ENCODE measurements around the gene ZC3H6.

The ZC3H6 gene

GRCh38 chr2:112296407-112296806 is 21.0 kb downstream of the ZC3H6 start:
- Histone ChIP-seq H3K9me3 (replicated peaks; ENCODE audit: insufficient read depth, low read length) (no peaks in the 10 kb centered on the region), H3K9me2 (replicated peaks; ENCODE audit: insufficient read depth, low read length) (no peaks in the 10 kb centered on the region), H3K4me1 (ENCODE audit: low read length) (no peaks in the 10 kb centered on the region), H3K9ac (ENCODE audit: low read length) (no peak overlapping the region), H3K79me2 (ENCODE audit: low read length) (no peaks in the 10 kb centered on the region), H3K4me3 (ENCODE audit: low read length) (no peak overlapping the region), H3K27ac (ENCODE audit: low read length) (no peak overlapping the region), H3F3A (ENCODE audit: insufficient read depth, low read length) (no peaks in the 10 kb centered on the region), H3K36me3 (replicated peaks; ENCODE audit: insufficient read depth, low read length) (no peaks in the 10 kb centered on the region), H4K20me1 (ENCODE audit: insufficient read depth, low read length) (no peaks in the 10 kb centered on the region), H2AFZ (ENCODE audit: low read length) (no peak overlapping the region), H3K27me3 (replicated peaks; ENCODE audit: insufficient read depth, low read length) (no peaks in the 10 kb centered on the region), H3K4me2 (ENCODE audit: low read depth, low read length) (no peak overlapping the region)
- DNase-seq = no peak
- TF ChIP-seq EZH2phosphoT487 (IDR thresholded peaks at IDR 0.05; ENCODE audit: low read length) (no peak), EZH2 (optimal IDR thresholded peaks at IDR 0.05; ENCODE audit: low read depth, low read length) (no peak)
- TF ChIP-seq, protein P1, sequence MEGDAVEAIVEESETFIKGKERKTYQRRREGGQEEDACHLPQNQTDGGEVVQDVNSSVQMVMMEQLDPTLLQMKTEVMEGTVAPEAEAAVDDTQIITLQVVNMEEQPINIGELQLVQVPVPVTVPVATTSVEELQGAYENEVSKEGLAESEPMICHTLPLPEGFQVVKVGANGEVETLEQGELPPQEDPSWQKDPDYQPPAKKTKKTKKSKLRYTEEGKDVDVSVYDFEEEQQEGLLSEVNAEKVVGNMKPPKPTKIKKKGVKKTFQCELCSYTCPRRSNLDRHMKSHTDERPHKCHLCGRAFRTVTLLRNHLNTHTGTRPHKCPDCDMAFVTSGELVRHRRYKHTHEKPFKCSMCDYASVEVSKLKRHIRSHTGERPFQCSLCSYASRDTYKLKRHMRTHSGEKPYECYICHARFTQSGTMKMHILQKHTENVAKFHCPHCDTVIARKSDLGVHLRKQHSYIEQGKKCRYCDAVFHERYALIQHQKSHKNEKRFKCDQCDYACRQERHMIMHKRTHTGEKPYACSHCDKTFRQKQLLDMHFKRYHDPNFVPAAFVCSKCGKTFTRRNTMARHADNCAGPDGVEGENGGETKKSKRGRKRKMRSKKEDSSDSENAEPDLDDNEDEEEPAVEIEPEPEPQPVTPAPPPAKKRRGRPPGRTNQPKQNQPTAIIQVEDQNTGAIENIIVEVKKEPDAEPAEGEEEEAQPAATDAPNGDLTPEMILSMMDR (IDR thresholded peaks at IDR 0.05; ENCODE audit: low read length) = no peak

DNA sequence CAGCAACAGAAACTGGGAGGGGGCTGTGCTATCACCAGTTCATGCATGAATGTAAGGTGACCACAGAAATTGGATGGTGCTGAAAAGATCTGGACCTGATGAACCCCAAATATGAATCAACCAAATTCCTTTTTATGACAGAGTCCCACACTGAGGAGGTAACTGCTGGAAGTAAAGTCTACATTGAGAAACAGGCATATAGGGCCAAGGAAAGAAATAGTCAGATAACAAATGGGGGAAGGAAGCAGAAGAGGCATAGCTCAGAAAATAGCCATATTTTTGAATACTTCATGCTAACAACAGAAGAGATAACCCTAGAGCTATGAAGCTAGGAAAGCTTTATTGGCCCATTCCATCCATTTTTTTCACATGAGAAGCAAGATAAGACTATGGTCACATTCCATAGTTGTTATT is 25.8 kb downstream of the ZC3H6 start:
- no peak overlapping the region for H3K27ac ChIP-seq (ENCODE audit: low read length)
- no peak for DNase-seq

DNA sequence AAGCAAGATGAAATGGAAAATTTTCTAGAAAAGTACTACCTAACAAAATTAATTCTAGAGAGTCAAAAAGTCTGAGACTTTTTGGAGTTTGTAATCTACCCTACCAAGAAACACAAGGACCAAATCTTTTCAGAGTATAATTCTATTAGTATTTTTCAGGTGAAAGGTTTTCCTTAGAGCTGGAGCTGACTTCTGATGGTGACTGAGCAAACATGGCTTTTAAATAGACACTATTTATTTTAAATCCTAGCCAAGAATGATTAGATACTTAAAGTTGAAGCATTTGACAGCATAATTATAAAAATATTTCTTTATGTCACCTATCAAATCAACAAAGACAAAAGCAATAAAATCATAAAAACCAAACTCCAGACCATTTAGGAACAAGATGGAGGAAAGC is 26.6 kb downstream of the ZC3H6 start:
- TF ChIP-seq, protein P1 (IDR thresholded peaks at IDR 0.05; ENCODE audit: low read length) = no peak
- TF ChIP-seq EZH2 (optimal IDR thresholded peaks at IDR 0.05; ENCODE audit: low read depth, low read length) (no peak), EZH2phosphoT487 (IDR thresholded peaks at IDR 0.05; ENCODE audit: low read length) (no peak)
- no peak overlapping the region for H3K9ac ChIP-seq (ENCODE audit: low read length)
- H2AFZ ChIP-seq (ENCODE audit: low read length) = no peak overlapping the region
- no peaks in the 10 kb centered on the region for H3K9me2 ChIP-seq (replicated peaks; ENCODE audit: insufficient read depth, low read length)
- no peak for DNase-seq
- no peaks in the 10 kb centered on the region; the same call in 1 of the 2 replicates for H3F3A ChIP-seq (ENCODE audit: insufficient read depth, low read length)
- no peaks in the 10 kb centered on the region for H3K27me3 ChIP-seq (replicated peaks; ENCODE audit: insufficient read depth, low read length)
- no peak overlapping the region for H3K4me2 ChIP-seq (ENCODE audit: low read depth, low read length)
- H3K4me3 ChIP-seq (ENCODE audit: low read length) = no peak overlapping the region
- no peaks in the 10 kb centered on the region for H3K79me2 ChIP-seq (ENCODE audit: low read length)
- H3K36me3 ChIP-seq (replicated peaks; ENCODE audit: insufficient read depth, low read length) = no peaks in the 10 kb centered on the region
- H4K20me1 ChIP-seq (ENCODE audit: insufficient read depth, low read length) = no peaks in the 10 kb centered on the region
- H3K4me1 ChIP-seq (ENCODE audit: low read length) = peaks cover 7% of the 10 kb centered on the region; the same call in 1 of the 2 replicates
- H3K9me3 ChIP-seq (replicated peaks; ENCODE audit: insufficient read depth, low read length) = no peaks in the 10 kb centered on the region
- H3K27ac ChIP-seq (ENCODE audit: low read length) = no peak overlapping the region

More for the DNA sequence above, 25.8 kb downstream of the ZC3H6 start:
- H3K9me3 ChIP-seq (replicated peaks; ENCODE audit: insufficient read depth, low read length) = no peaks in the 10 kb centered on the region
- H3K27me3 ChIP-seq (replicated peaks; ENCODE audit: insufficient read depth, low read length) = no peaks in the 10 kb centered on the region
- H3K4me2 ChIP-seq (ENCODE audit: low read depth, low read length) = no peak overlapping the region
- H3K9ac ChIP-seq (ENCODE audit: low read length) = no peak overlapping the region
- H3K4me1 ChIP-seq (ENCODE audit: low read length) = peaks cover 7% of the 10 kb centered on the region; the same call in 1 of the 2 replicates
- H3K79me2 ChIP-seq (ENCODE audit: low read length) = no peaks in the 10 kb centered on the region
- H3K36me3 ChIP-seq (replicated peaks; ENCODE audit: insufficient read depth, low read length) = no peaks in the 10 kb centered on the region
- H2AFZ ChIP-seq (ENCODE audit: low read length) = no peak overlapping the region
- H4K20me1 ChIP-seq (ENCODE audit: insufficient read depth, low read length) = no peaks in the 10 kb centered on the region
- no peaks in the 10 kb centered on the region for H3K9me2 ChIP-seq (replicated peaks; ENCODE audit: insufficient read depth, low read length)
- TF ChIP-seq EZH2phosphoT487 (IDR thresholded peaks at IDR 0.05; ENCODE audit: low read length) = no peak
- TF ChIP-seq EZH2 (optimal IDR thresholded peaks at IDR 0.05; ENCODE audit: low read depth, low read length) = no peak
- TF ChIP-seq, protein P1 (IDR thresholded peaks at IDR 0.05; ENCODE audit: low read length) = no peak
- no peak overlapping the region for H3K4me3 ChIP-seq (ENCODE audit: low read length)
- H3F3A ChIP-seq (ENCODE audit: insufficient read depth, low read length) = no peaks in the 10 kb centered on the region; the same call in 1 of the 2 replicates
